ENCODE data around the gene ACVR2A.

- no peak for TF ChIP-seq CTCF (optimal IDR thresholded peaks at IDR 0.05 in 1 of 3, IDR thresholded peaks at IDR 0.05 in 1 of 3, conservative IDR thresholded peaks at IDR 0.05 in 1 of 3; ENCODE audit: extremely low read depth in 1 of 3, insufficient read depth in 2 of 3, low read length in 3 of 3)
- TF ChIP-seq EZH2 (IDR thresholded peaks at IDR 0.05; ENCODE audit: low read length): no peak
These were observed 89.1 kb downstream of the ACVR2A start for GRCh38 chr2:147933931-147934330.
